Effector memory CD4-positive, alpha-beta T cell (primary cell): ENCODE results near the gene PCAT7.
"Not testable (repeated sequence)": the region's sequence is repeated elsewhere in the genome, so short reads cannot be mapped to it uniquely, and the experiment has no call there.

ENCODE experiments used
- DNase-seq, 3 donors: peaks; one replicate each; pipeline ENCODE4 v3.0.0-alpha.2; 2020
- H3K27ac ChIP-seq: 2 replicates; pipeline ENCODE4 v1.7.0; 2013; ENCODE audit warnings: mild to moderate bottlenecking, low read length, moderate library complexity; ENCODE audit not compliant: insufficient read depth, poor library complexity, severe bottlenecking
- H3K27me3 ChIP-seq: replicated peaks from 2 replicates; pipeline ENCODE4 v1.7.0; 2013; ENCODE audit warnings: mild to moderate bottlenecking, low read length; ENCODE audit not compliant: insufficient read depth, control insufficient read depth, poor library complexity, severe bottlenecking
- H3K36me3 ChIP-seq: 2 replicates; pipeline ENCODE4 v1.7.0; 2013; ENCODE audit warnings: mild to moderate bottlenecking, low read length, moderate library complexity; ENCODE audit not compliant: control insufficient read depth, insufficient read depth
- H3K4me1 ChIP-seq: 2 replicates; pipeline ENCODE4 v1.7.0; 2013; ENCODE audit warnings: low read length, mild to moderate bottlenecking; ENCODE audit not compliant: control insufficient read depth, insufficient read depth, poor library complexity, severe bottlenecking
- H3K4me3 ChIP-seq: 2 replicates; pipeline ENCODE4 v1.7.0; 2013; ENCODE audit warnings: low read length, low read depth, mild to moderate bottlenecking; ENCODE audit not compliant: insufficient read depth, poor library complexity, severe bottlenecking
- H3K9me3 ChIP-seq: 2 replicates; pipeline ENCODE4 v1.7.0; 2013; ENCODE audit warnings: mild to moderate bottlenecking, low read length, moderate library complexity; ENCODE audit not compliant: control insufficient read depth

PCAT7 gene

GRCh38 chr9:94526951-94527350, 27.9 kb upstream of the PCAT7 start:
- Histone ChIP-seq H3K36me3 (no peaks in the 10 kb centered on the region), H3K9me3 (no peaks in the 10 kb centered on the region), H3K4me1 (no peaks in the 10 kb centered on the region), H3K27ac (no peak overlapping the region), H3K27me3 (peaks cover 6% of the 10 kb centered on the region), H3K4me3 (no peak overlapping the region)
- no peak for DNase-seq

- DNase-seq, result no peak
- Histone ChIP-seq H3K36me3 (no peaks in the 10 kb centered on the region), H3K27ac (no peak overlapping the region), H3K4me3 (no peak overlapping the region), H3K9me3 (no peaks in the 10 kb centered on the region), H3K4me1 (no peaks in the 10 kb centered on the region), H3K27me3 (peaks cover 6% of the 10 kb centered on the region)
Observed at GRCh38 chr9:94528886-94529285, 26.0 kb upstream of the PCAT7 start.

- Histone ChIP-seq H3K27ac (no peak overlapping the region), H3K4me1 (no peaks in the 10 kb centered on the region), H3K36me3 (no peaks in the 10 kb centered on the region), H3K27me3 (peaks cover 6% of the 10 kb centered on the region), H3K4me3 (no peak overlapping the region), H3K9me3 (no peaks in the 10 kb centered on the region)
- DNase-seq, result no peak
Observed at GRCh38 chr9:94533155-94533554, 21.7 kb upstream of the PCAT7 start.

- H3K27me3 ChIP-seq, result peaks cover 6% of the 10 kb centered on the region
- DNase-seq, result no peak
- H3K9me3 ChIP-seq, result no peaks in the 10 kb centered on the region
- no peaks in the 10 kb centered on the region for H3K36me3 ChIP-seq
- no peak overlapping the region for H3K4me3 ChIP-seq
- H3K27ac ChIP-seq, result no peak overlapping the region
- H3K4me1 ChIP-seq, result no peaks in the 10 kb centered on the region
Observed at GRCh38 chr9:94533601-94534000, 21.3 kb upstream of the PCAT7 start.

DNA sequence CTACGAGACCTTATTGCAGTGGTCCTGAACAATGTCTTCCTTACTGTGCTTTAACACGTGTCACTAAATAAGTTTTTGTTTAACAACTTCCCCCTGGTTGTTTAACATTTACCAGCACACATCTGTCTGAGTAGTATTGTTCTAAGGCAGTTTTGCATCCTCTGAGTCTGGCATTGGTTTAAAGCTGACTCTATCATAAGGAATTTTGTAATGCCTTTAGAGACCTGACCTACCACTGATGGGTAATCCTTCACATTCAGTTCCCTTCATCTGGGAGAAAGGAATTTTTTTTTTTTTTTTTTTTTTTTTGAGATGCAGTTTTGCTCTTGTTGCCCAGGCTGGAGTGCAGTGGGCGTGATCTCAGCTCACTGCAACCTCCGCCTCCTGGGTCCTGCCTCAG, 20.0 kb upstream of the PCAT7 start:
- H3K36me3 ChIP-seq, result no peaks in the 10 kb centered on the region
- H3K27ac ChIP-seq, result no peak overlapping the region
- no peaks in the 10 kb centered on the region for H3K4me1 ChIP-seq
- no peaks in the 10 kb centered on the region for H3K9me3 ChIP-seq
- H3K27me3 ChIP-seq, result no peaks in the 10 kb centered on the region
- DNase-seq, result no peak
- H3K4me3 ChIP-seq, result no peak overlapping the region

- H3K27ac ChIP-seq, result no peak overlapping the region
- no peak for DNase-seq
- H3K9me3 ChIP-seq, result no peaks in the 10 kb centered on the region
- H3K36me3 ChIP-seq, result no peaks in the 10 kb centered on the region
- H3K4me1 ChIP-seq, result no peaks in the 10 kb centered on the region
- H3K27me3 ChIP-seq, result no peaks in the 10 kb centered on the region
- H3K4me3 ChIP-seq, result no peak overlapping the region
Observed at GRCh38 chr9:94538908-94539307, 16.0 kb upstream of the PCAT7 start.

DNA sequence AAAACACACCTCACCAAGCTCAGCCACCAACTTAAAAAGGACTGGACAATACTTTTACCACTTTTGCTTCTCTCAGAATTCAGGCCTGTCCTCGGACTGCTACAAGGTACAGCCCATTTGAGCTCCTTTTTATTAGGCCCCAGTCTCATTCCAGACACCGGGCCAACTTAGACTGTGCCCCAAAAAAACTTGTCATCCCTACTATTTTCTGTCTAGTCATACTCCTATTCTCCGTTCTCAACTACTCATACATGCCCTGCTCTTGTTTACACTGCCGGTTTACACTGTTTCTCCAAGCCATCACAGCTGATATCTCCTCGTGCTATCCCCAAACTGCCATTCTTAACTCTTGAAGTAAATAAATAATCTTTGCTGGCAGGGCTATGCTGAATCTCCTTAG, 10.5 kb upstream of the PCAT7 start:
- H3K4me1 ChIP-seq, H3K4me3 ChIP-seq, H3K27me3 ChIP-seq, DNase-seq, H3K27ac ChIP-seq, H3K36me3 ChIP-seq, H3K9me3 ChIP-seq: not testable (repeated sequence)

DNA sequence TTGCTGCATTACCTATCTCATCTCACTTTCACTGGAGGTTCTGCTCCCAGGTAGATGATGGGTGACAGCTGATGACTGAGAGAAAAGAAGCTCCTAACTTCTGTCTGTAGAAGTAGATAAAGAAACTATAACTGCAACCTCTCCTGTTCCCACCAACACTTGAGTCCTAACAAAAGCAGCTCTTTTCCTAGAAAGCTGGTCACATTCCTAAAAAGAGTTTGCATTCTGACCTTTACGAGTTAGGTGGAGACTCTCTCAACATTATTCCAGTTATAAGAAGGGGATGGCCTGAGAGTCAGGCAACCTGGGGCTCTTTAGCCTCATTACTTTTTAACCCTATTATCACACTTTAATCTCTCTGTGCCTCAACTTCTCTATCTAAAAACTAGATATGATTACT, 8.9 kb upstream of the PCAT7 start:
- Histone ChIP-seq H3K27ac (no peak overlapping the region), H3K36me3 (no peaks in the 10 kb centered on the region), H3K27me3 (no peaks in the 10 kb centered on the region), H3K9me3 (no peaks in the 10 kb centered on the region), H3K4me1 (no peaks in the 10 kb centered on the region), H3K4me3 (no peak overlapping the region)
- no peak for DNase-seq

DNA sequence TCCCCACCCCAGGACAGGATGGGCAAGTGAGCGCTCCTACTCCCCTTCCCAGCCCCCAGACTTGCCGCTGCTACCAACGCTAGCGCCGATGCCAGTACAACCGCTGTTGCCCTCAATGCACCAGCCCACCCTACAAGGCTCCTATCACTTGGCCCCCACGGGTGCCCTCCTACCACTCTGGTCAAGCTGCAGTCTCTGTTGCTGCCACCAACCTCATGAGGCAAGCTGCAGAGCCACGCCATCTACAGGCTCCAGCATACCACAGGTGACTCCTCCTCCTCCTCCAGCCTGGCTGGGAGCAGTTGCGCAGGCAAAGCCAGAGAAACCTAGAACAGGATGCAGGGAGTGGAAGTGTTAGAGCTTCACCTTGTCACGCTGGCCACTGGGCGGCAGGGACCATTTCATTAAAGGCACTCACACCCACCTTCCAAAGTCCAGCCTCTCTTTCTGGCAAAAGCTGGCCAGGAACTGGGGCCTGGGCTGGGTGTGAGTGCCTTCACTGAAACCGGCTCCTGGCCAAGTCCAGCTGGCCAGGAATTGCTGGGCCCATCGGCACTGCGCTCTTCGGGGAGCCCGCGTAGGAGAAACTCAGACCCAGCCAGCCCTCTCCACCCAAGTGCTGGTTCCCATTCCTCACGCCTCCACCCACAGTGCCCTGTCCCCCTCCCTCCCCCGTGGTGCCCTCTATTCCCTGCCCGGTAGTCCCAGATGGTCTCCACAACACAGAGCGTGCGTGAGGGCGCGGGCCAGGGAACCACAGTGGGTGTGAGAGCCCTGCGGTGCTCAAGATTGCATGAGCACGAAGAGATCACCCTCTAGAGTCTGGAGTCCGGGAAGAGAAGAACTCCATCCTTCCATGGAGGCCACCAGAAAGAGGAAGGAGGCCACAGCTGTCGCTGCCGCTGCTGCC, 1.6 kb upstream of the PCAT7 start:
- H3K9me3 ChIP-seq, result no peaks in the 10 kb centered on the region
- H3K4me3 ChIP-seq, result no peak overlapping the region
- no peaks in the 10 kb centered on the region for H3K27me3 ChIP-seq
- no peaks in the 10 kb centered on the region for H3K36me3 ChIP-seq
- H3K27ac ChIP-seq, result no peak overlapping the region
- no peak for DNase-seq
- no peaks in the 10 kb centered on the region for H3K4me1 ChIP-seq

- no peak overlapping the region for H3K27ac ChIP-seq
- H3K27me3 ChIP-seq, result no peaks in the 10 kb centered on the region
- DNase-seq, result no peak
- no peaks in the 10 kb centered on the region for H3K36me3 ChIP-seq
- H3K4me3 ChIP-seq, result no peak overlapping the region
- H3K9me3 ChIP-seq, result no peaks in the 10 kb centered on the region
- no peaks in the 10 kb centered on the region for H3K4me1 ChIP-seq
Observed at GRCh38 chr9:94554078-94554438, 825 bp upstream of the PCAT7 start.
